Neural cell (in vitro differentiated cells): ENCODE measurements around the gene PIAS1.

Experiments used
- CTCF ChIP-seq: fragments of 450-650 bp; IDR thresholded peaks from 2 replicates; pipeline ENCODE4 v1.5.1; 2014; ENCODE audit warnings: antibody characterized with exemption, mild to moderate bottlenecking, moderate library complexity; ENCODE audit not compliant: poor library complexity, severe bottlenecking
- EP300 ChIP-seq: fragments of 450-650 bp; conservative IDR thresholded peaks from 2 replicates; pipeline ENCODE4 v1.6.1; 2014; ENCODE audit warnings: antibody characterized with exemption, mild to moderate bottlenecking, moderate library complexity; ENCODE audit not compliant: poor library complexity, severe bottlenecking
- EZH2 ChIP-seq: fragments of 200-600, 300-800 bp; shearing (Covaris generic), sonication (generic); IDR thresholded peaks from 2 replicates; pipeline ENCODE4 v1.6.1; 2014; ENCODE audit warnings: antibody characterized with exemption, low read length, borderline replicate concordance, mild to moderate bottlenecking; ENCODE audit not compliant: insufficient read depth, poor library complexity, severe bottlenecking
- POLR2AphosphoS5 ChIP-seq: IDR thresholded peaks from 2 replicates; pipeline ENCODE4 v1.6.1; 2012
- RAD21 ChIP-seq: fragments of 450-650 bp; conservative IDR thresholded peaks from 2 replicates; pipeline ENCODE4 v1.6.1; 2014; ENCODE audit warnings: antibody characterized with exemption, mild to moderate bottlenecking, moderate library complexity
- TAF1 ChIP-seq: IDR thresholded peaks from 2 replicates; pipeline ENCODE4 v1.6.1; 2012; ENCODE audit warnings: low read depth
- TF ChIP-seq, protein P1 (sequence below): IDR thresholded peaks from 2 replicates; pipeline ENCODE4 v1.6.1; 2012; ENCODE audit warnings: borderline replicate concordance

GRCh38 chr15:68107142-68107541, 53.0 kb downstream of the PIAS1 start:
- no peak for TF ChIP-seq CTCF
- no peak for TF ChIP-seq EP300
- TF ChIP-seq EZH2: no peak
- no peak for TF ChIP-seq TAF1
- TF ChIP-seq, protein P1, sequence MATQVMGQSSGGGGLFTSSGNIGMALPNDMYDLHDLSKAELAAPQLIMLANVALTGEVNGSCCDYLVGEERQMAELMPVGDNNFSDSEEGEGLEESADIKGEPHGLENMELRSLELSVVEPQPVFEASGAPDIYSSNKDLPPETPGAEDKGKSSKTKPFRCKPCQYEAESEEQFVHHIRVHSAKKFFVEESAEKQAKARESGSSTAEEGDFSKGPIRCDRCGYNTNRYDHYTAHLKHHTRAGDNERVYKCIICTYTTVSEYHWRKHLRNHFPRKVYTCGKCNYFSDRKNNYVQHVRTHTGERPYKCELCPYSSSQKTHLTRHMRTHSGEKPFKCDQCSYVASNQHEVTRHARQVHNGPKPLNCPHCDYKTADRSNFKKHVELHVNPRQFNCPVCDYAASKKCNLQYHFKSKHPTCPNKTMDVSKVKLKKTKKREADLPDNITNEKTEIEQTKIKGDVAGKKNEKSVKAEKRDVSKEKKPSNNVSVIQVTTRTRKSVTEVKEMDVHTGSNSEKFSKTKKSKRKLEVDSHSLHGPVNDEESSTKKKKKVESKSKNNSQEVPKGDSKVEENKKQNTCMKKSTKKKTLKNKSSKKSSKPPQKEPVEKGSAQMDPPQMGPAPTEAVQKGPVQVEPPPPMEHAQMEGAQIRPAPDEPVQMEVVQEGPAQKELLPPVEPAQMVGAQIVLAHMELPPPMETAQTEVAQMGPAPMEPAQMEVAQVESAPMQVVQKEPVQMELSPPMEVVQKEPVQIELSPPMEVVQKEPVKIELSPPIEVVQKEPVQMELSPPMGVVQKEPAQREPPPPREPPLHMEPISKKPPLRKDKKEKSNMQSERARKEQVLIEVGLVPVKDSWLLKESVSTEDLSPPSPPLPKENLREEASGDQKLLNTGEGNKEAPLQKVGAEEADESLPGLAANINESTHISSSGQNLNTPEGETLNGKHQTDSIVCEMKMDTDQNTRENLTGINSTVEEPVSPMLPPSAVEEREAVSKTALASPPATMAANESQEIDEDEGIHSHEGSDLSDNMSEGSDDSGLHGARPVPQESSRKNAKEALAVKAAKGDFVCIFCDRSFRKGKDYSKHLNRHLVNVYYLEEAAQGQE: no peak
- no peak for TF ChIP-seq POLR2AphosphoS5
- no peak for TF ChIP-seq RAD21
